Breast epithelium (tissue), 3 donors: ENCODE measurements around the gene ZNRF3.

Experiments
- POLR2A ChIP-seq: fragments of 450-650 bp; IDR thresholded peaks from one replicate; pipeline ENCODE4 v1.6.1; 2016; ENCODE audit warnings: antibody characterized with exemption, mild to moderate bottlenecking, moderate library complexity
- POLR2AphosphoS5 ChIP-seq, 3 donors: sonication (generic); formaldehyde crosslinking; IDR thresholded peaks; one replicate each; pipeline ENCODE4 v1.6.1; 2017; ENCODE audit warnings: antibody characterized with exemption in 3 of 3
- TF ChIP-seq, protein P1 (sequence below), 3 donors: fragments of 450-650 bp; IDR thresholded peaks; one replicate each; pipeline ENCODE4 v1.5.1; 2016 to 2017; ENCODE audit warnings: antibody characterized with exemption in 3 of 3, mild to moderate bottlenecking in 3 of 3, moderate library complexity in 3 of 3

DNA sequence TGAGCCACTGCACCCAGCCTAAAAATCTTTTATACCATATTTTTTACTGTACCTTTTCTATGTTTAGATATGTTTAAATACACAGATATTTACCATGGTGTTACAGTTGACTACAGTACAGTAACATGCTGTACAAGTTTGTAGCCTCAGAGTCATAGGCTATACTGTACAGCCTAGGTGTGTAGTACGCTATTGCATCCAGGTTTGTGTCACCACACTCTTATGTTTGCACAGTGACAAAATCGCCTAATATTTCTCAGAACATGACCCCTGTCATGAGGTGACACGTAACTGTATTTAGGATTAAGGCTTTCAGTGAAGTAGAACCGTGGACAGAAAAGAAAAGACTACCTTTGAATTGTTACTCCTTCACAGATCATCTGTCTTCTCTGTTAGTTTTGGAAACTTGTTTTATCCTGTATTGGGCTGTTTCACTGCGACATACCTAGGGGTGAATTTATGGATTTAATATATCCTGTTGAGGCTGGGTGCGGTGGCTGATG is 83.8 kb downstream of the ZNRF3 start:
- TF ChIP-seq, protein P1, sequence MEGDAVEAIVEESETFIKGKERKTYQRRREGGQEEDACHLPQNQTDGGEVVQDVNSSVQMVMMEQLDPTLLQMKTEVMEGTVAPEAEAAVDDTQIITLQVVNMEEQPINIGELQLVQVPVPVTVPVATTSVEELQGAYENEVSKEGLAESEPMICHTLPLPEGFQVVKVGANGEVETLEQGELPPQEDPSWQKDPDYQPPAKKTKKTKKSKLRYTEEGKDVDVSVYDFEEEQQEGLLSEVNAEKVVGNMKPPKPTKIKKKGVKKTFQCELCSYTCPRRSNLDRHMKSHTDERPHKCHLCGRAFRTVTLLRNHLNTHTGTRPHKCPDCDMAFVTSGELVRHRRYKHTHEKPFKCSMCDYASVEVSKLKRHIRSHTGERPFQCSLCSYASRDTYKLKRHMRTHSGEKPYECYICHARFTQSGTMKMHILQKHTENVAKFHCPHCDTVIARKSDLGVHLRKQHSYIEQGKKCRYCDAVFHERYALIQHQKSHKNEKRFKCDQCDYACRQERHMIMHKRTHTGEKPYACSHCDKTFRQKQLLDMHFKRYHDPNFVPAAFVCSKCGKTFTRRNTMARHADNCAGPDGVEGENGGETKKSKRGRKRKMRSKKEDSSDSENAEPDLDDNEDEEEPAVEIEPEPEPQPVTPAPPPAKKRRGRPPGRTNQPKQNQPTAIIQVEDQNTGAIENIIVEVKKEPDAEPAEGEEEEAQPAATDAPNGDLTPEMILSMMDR (IDR thresholded peaks at IDR 0.05): no peak
- TF ChIP-seq POLR2A (no peak), POLR2AphosphoS5 (IDR thresholded peaks at IDR 0.05) (no peak)
